Coronary artery (tissue), 2 donors: ENCODE measurements around the gene PSMB8.

Experiments used
- DNase-seq: peaks from one replicate; pipeline ENCODE4 v3.0.0-alpha.2; 2017; ENCODE audit warnings: low spot score
- H3K27ac ChIP-seq, 2 donors: fragments of 200-600 bp; sonication (generic); one replicate each; pipeline ENCODE4 v1.5.1; 2016 to 2019
- H3K4me3 ChIP-seq: fragments of 200-600 bp; sonication (generic); 2 replicates; pipeline ENCODE4 v1.5.1; 2016; ENCODE audit warnings: mild to moderate bottlenecking, moderate library complexity
- CTCF ChIP-seq: fragments of 200-600 bp; sonication (generic); IDR thresholded peaks from one replicate; pipeline ENCODE4 v1.5.1; 2019; ENCODE audit warnings: antibody characterized with exemption

The PSMB8 gene

DNA sequence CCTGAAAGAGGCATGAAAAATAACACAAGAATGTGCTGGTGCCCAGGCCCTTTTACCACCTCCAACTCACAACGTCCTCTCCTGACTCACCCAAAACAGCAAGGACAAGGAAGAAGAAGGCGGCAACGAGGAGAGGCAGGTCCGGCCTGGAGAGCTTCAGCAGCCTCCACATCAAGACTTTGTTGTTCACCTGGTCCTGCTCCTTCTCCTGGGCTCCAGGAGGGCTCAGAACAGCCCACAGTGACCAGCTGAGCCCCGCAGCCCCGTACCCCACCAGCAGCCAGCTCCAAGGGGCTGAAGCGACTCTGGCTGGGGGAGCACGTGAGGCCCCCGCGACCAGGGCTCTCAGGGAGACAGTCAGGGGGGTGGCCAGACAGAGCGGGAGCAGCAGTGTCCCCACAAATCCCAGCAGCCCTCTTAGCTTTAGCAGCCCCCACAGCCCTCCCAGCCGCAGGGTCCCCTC, 6.2 kb downstream of the PSMB8 start:
- H3K27ac ChIP-seq: peak overlapping the region; percentile 92 to 97
- no peak for DNase-seq
- peak overlapping the region; percentile 83 for H3K4me3 ChIP-seq
- TF ChIP-seq CTCF: no peak

GRCh38 chr6:32836873-32837272, 7.0 kb downstream of the PSMB8 start:
- DNase-seq: no peak
- no peak for TF ChIP-seq CTCF
- Histone ChIP-seq H3K4me3 (no peak overlapping the region), H3K27ac (no peak overlapping the region)

DNA sequence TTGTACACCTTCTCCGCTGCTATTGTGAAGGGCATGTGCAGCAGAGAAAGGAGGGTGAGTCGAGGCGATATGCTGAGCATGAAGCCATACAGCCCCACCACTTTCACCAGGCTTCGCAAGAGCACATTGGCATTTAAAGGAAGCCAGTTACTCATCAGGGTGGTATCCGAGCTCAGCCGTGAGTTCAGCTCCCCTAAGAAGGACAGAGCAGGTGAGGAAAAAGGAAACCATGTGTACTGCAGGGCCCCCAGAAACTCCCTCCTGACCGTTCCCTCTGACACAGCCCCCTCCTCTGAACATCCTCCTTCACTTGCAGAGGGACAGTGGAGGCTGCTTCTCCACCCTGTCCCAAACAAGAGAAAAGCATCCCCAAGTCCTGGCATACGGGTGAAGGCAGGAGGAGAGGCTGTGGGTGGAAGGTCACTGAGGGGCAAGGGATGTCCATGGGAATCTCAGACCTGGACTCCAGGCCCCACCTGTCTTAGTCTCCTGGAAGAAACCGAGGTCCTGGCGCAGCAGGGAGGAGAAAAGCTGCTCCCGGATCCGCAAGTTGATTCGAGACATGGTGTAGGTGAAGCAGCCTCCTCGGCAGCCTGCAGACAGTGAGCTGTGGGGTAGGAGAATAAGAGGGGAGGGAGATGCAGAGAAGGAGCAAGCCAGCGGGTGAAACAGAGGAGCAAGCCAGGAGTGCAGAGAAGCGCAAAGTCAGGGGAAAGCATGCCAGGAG, 8.5 kb downstream of the PSMB8 start:
- Histone ChIP-seq H3K4me3 (no peak overlapping the region), H3K27ac (no peak overlapping the region)
- no peak for TF ChIP-seq CTCF
- no peak for DNase-seq

GRCh38 chr6:32833664-32834063, 10.2 kb downstream of the PSMB8 start:
- H3K4me3 ChIP-seq: no peak overlapping the region
- no peak for DNase-seq
- no peak overlapping the region for H3K27ac ChIP-seq
- no peak for TF ChIP-seq CTCF

DNA sequence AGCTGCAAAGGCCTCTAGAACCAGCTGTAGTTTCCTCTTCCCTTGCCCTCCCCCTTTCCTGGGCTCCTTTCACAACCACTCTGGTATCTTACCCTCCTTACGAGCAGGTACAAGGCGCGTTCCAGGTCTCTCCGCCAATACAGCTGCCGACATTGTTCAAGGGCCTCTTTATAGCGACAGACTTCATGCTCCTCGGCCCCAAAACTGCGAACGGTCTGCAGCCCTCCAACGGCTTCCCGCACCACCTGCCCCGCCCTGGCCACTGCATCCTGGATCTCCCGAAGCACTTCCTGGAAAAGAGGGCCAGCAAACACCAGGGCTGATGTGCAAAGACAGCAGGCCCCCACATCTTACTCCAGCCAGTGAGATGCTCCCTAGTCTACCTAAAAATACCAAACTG, 11.3 kb downstream of the PSMB8 start:
- DNase-seq: no peak
- Histone ChIP-seq H3K27ac (no peak overlapping the region), H3K4me3 (no peak overlapping the region)
- no peak for TF ChIP-seq CTCF

GRCh38 chr6:32830936-32831335, 12.9 kb downstream of the PSMB8 start:
- H3K4me3 ChIP-seq: no peak overlapping the region
- no peak for DNase-seq
- no peak for TF ChIP-seq CTCF
- no peak overlapping the region for H3K27ac ChIP-seq

GRCh38 chr6:32830017-32830416, 13.8 kb downstream of the PSMB8 start:
- H3K4me3 ChIP-seq: no peak overlapping the region
- no peak for DNase-seq
- H3K27ac ChIP-seq: no peak overlapping the region
- no peak for TF ChIP-seq CTCF
